GM18519 (cell line): ENCODE data around the gene LIX1.
"Not testable (repeated sequence)": the region's sequence is repeated elsewhere in the genome, so short reads cannot be mapped to it uniquely, and the experiment has no call there.

Source experiments
- ATAC-seq: cut with Tn5 transposase; IDR thresholded peaks from one replicate; pipeline ENCODE4 v1.9.1; 2021; ENCODE audit warnings: mild to moderate bottlenecking, moderate library complexity; ENCODE audit not compliant: unreplicated experiment, low FRiP score

LIX1 gene

GRCh38 chr5:97106216-97106581 is 36.2 kb downstream of the LIX1 start:
- ATAC-seq: no peak

GRCh38 chr5:97105501-97106215 is 36.8 kb downstream of the LIX1 start:
- no peak for ATAC-seq

- ATAC-seq: no peak
Observed at GRCh38 chr5:97102010-97102470, 40.4 kb downstream of the LIX1 start.

GRCh38 chr5:97101189-97101910 is 41.1 kb downstream of the LIX1 start:
- no peak for ATAC-seq

- ATAC-seq: no peak
Observed at GRCh38 chr5:97100476-97100875, 41.9 kb downstream of the LIX1 start.

- ATAC-seq: no peak
Observed at GRCh38 chr5:97098922-97099321, 43.5 kb downstream of the LIX1 start.

- no peak for ATAC-seq
Observed at GRCh38 chr5:97097326-97098230, 44.8 kb downstream of the LIX1 start.

- no peak for ATAC-seq
Observed at GRCh38 chr5:97096846-97097245, 45.6 kb downstream of the LIX1 start.

GRCh38 chr5:97096191-97096590 is 46.2 kb downstream of the LIX1 start:
- no peak for ATAC-seq

- peak; percentile 14 for ATAC-seq
Observed at GRCh38 chr5:97095318-97095732, 47.1 kb downstream of the LIX1 start.

- peak; percentile 97 for ATAC-seq
Observed at GRCh38 chr5:97094579-97095317, 47.7 kb downstream of the LIX1 start.

GRCh38 chr5:97093193-97093592 is 49.2 kb downstream of the LIX1 start:
- ATAC-seq: no peak

GRCh38 chr5:97090944-97091343 is 51.5 kb downstream of the LIX1 start:
- ATAC-seq: no peak

- ATAC-seq: no peak
Observed at GRCh38 chr5:97089149-97089801, 53.1 kb downstream of the LIX1 start.

GRCh38 chr5:97088774-97089148 is 53.6 kb downstream of the LIX1 start:
- no peak for ATAC-seq

GRCh38 chr5:97087138-97087537 is 55.3 kb downstream of the LIX1 start:
- ATAC-seq: no peak

- no peak for ATAC-seq
Observed at GRCh38 chr5:97085459-97086181, 56.8 kb downstream of the LIX1 start.

GRCh38 chr5:97084782-97085458 is 57.5 kb downstream of the LIX1 start:
- ATAC-seq: not testable (repeated sequence)
